HG03196 (cell line): Measurements from ENCODE around the gene COL4A1.

Experiments used
- ATAC-seq: cut with Tn5 transposase; IDR thresholded peaks from one replicate; pipeline ENCODE4 v1.9.1; 2021; ENCODE audit not compliant: unreplicated experiment

The COL4A1 gene

DNA sequence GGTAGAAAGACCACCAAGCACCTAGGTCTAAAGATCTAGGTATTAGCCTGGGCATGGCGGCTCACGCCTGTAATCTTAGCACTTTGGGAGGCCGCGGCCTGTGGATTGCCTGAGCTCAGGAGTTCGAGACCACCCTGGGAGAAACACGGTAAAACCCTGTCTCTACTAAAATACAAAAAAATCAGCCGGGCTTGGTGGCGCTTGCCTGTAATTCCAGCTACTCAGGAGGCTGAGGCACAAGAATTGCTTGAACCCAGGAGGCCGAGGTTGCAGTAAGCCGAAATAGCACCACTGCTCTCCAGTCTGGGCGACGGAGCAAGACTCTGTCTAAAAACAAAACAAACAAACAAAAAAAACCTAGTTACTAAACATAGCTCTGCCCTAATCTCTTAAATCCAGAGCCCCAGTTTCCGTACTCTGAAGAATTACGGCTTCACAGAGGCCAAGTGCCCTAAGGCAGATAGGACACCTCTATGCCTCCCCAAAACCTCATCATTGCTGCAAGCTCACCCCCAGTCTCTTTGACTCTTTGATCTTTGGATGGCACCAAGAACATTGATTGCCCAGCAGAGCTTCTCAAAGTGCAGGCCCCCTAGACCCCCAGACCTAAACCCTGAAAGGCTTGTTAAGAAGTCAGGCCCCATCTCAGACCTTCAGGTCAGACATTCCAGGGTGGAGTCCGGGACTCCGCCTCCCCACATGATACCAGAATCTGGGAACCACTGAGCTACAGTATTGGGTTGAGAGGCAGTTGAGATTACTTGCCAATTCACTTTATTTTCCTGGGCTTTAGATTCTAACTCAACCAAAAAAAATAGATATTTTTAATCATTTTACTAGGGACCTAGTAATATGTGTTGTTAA lies 2.9 kb upstream of the COL4A1 start:
- no peak for ATAC-seq

DNA sequence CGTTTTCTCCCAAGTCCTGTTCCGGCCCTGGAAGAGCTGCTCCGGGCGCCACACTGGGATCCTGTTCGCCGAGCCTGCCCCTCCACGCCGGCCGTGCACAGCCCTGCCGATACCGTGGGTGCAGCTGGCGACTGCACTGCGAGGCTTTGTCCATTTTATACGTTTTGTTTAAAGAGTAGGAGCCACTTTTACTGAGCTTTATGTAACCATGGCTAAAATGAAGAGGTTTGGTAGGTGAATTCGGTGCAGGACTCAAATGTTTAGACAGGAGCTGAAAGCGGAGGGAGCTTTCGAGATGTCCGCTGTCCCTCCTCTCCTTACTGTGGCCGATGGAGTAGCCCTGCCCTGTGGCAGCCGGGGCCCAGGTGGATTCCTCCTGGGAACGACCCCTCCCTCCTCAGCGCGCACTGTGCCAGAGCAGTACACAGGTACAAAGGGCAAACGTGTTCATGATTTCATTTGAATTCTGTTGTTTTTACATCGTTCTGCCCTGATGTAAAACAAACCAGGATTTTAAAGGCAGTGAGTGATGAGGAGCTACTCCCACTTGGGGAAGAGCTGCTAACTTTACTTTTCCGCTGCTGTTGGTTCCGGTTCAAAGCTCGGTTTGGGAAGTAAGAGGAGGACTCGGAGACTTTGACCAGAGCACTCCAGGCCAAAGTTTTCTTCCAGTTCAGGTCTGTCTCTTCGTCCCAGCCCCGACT lies 1.9 kb upstream of the COL4A1 start:
- no peak for ATAC-seq

DNA sequence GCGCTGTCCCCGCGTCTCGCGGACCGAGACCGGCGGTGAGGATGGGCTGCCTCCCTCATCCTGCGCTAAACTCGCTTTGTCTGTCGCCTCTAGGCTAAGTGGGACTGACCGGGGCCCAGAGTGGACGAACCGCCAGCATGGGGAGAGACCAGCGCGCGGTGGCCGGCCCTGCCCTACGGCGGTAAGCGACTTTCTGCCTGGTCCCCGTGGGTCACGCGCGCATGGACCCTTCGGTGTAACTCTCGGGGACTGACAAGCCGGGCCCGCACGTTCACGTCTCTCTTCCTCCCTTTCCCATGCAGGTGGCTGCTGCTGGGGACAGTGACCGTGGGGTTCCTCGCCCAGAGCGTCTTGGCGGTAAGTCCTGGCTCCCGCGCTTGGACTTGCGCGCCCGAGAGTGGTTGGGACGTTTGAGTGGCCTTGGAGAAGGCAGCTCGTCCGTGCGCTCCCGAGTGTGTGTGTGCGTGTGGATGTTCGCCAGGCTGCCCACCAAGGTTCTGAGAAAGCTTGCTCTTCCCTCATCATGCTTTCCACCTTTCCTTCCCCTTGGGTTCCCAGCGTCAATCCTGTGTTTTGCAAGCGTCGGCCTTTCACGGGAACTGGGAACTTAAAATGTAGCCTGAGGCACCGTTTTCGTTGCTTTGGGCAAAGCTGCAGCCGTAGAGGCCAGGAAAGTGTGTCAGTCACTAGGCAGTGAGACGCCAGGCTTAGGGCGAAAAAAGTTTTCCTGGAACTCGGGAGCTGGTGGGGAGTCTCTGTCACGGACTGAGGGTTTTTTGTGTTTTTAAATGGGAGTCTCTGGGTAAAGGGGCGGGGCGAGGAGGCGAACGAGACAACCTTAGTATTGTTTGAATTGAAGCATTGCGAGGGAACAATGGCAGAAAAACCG lies 1.1 kb upstream of the COL4A1 start:
- no peak for ATAC-seq

DNA sequence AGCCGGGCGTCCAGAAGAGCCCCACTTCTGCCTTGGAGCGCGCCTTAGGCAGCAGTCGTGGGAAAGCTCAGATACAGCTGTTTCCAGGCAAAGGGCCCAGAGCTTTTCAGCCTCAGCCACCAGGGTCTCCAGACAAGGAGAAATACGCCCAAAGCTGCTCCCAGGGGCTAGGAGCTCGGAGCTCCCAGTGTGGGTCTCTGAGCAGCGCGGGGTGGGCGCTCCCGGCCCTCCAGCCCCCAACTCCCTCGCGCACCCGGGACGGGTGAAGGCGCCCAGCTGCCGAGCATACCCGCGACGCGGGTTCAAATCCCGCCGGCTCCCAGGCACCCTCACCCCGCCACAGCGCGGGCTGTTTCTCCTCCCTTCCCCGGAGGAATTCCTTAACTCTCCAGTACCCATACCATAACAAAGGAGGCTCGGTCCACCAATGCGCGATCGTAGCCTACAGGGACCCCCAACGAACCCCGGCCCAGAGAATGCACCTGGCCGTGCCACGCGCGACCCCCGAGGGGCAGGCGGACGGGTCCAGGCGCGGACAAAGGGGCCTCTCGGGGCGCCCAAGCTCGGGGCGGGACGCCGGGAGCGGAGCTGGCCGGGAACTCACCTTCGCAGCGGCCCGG lies 507 bp downstream of the COL4A1 start:
- ATAC-seq: no peak

DNA sequence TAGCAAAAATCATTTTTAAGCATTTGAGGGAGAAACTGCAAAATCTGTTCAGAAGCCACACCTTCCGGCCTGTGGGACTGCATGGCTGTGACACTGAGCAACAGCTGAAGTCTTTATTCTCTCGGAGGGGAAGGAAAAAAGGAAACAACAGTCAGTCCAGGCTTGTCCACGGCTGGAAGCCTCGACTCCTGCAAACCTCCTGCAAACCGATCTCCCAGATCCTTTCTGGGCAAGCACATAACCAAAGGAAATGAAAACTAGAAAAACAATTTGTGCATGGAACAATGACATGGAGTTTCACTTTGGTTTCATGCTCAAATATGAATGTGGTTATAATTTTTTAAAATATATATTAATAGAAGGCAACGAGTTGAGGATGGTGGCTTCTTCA lies 1.0 kb downstream of the COL4A1 start:
- no peak for ATAC-seq

DNA sequence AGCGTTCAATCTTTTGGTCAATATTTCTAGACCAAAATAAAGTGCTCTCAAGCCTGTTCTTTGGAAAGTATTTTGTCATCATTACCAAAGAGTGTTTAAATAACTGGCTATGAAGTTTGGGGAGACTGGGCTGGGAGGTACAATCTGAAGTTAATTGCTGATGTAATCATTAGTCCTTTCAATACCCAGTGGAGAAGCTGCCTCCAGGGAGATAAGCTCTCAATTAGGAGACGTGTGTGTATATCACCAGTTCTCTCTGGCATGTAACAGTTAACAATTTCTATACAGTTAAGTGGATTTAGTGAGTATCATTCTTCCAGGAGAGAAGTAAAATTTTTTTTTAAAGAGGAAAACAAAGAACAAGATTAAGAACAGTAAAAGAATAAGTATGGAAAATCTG lies 1.4 kb downstream of the COL4A1 start:
- no peak for ATAC-seq

DNA sequence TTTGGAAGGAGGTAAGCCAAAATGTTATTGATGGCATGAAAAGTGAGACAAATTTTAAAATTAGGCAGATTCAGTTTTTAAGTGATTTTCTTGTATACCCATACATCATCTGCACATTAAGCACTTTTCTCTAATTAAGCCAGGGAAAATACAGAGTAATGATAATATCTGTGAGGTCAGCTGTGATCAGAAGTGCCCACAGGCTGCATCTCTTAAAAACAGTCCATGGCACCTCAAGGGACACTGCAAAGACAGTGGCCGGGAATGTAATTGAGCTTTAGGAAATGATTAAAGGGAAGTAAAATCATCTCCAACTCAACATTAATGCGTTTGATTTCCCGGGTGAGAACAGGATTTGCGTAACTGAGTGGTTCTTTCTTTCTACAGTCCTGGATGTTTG lies 2.0 kb downstream of the COL4A1 start:
- ATAC-seq: no peak

DNA sequence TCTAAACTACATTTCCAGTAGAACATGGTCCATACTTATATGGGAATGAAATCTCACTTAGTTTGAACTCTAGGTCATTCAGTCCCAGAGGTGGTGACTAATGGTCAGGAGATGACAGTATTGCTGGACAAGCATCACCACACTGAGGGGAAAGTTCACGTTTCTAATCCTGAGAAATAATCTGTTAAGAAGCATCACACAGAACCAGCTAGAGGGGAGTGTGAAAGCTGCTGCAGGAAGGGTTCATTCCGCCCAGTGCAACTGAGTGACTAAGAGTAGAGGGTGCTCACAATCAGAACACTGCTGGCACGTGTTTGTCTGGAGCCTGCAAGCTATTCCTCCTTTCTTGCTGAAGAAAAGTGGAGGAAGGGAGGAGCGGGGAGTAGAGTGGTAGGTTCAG lies 2.7 kb downstream of the COL4A1 start:
- no peak for ATAC-seq

DNA sequence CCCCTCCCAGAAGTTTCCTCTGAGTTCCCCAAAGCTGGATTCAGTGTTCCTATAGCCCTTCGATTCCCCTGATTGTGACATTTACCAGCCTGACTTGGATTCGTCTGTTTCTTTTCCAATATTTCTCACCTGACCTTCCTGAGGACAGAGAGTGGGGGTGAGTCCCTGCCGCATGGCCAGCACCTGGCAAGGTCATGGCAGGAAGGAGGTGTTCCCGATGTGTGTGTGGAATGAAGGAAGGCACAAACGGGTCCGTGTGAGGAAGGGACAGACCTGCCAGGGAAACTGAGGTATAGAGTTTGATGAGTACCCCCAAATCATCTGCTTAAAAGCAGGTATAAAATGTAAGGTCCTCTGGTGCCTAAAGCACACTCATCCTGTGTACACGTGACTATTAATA lies 3.3 kb downstream of the COL4A1 start:
- ATAC-seq: no peak

DNA sequence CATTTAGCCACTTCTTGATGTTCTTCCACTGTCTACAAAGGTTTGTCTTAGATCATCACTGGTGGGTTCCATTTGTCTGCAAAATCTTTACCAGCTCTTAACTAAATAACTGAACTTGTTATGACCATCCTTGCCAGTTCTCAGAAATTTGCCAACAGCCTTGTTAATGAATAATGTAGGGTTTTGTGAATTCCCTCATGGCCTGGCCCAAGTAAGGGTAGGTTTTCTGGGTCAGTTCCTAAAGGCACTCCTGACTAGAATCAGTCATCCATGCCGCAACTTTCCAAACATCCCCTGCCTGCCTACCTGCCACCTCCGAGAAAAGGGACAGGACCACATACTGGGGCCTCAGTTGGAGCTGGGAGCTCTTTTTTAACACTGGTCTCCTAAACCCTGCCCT lies 4.0 kb downstream of the COL4A1 start:
- no peak for ATAC-seq

DNA sequence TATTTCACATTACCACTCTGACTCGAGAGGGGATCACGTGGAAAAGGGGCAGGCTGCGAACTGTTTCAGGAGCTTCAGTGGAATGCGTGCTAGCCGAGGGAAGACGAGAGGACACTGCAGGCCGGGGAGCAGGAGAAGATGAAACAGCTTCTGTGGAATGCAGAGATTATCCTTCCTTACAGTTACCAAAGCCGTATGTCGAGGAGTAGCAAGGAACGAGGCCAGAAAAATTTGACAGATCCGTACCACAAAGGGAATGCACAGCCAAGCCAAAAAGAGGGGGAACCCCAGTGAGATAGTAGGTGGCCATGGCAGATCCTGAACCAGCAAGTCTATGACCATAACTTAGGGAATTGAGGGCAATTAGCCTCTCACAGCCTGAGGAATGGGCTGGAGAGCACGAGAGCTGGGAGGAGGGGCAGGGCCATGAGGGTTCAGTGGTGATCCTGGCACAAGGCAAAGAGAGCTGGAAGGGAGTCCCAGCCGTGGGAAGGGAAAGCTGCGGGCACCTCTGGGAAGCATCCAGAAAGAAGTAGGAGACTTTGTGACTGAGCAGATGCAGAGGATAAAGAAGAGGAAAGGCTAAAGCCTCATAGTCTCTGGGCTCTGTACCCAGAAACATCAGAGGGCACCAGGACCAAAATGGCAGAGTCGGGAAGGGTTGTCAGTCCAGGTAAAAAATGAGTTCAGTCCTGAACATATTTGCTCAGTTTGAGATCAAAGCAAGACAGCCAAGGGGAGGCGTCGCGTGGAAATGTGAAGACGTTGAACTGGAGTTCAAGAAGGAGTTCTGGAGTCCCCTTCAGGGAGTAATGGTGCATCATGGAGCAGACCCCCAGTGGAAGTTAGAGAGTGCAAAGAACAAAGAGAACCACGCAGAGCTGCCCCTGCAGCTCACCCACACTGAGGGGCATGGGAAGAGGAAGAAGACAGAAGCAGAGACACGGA lies 5.1 kb downstream of the COL4A1 start:
- no peak for ATAC-seq

DNA sequence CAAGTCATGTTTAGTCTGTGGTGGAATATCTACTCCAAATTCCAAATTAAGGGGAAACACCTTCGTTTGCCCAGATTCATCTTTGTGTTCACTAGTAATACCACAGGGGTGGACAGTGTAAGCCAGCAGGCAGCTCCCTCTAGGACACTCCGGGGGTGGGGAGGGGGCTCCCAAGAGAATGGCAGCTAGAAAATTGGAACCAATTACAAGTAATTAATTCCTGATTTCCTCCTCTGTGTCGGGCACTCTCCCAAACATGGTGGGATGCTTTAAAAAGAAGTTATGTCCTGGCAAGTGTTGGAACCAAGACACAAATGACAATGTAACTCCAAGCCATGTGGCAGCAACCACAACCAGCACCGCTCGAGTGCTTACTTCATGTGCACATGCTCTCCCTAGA lies 5.9 kb downstream of the COL4A1 start:
- ATAC-seq: no peak

DNA sequence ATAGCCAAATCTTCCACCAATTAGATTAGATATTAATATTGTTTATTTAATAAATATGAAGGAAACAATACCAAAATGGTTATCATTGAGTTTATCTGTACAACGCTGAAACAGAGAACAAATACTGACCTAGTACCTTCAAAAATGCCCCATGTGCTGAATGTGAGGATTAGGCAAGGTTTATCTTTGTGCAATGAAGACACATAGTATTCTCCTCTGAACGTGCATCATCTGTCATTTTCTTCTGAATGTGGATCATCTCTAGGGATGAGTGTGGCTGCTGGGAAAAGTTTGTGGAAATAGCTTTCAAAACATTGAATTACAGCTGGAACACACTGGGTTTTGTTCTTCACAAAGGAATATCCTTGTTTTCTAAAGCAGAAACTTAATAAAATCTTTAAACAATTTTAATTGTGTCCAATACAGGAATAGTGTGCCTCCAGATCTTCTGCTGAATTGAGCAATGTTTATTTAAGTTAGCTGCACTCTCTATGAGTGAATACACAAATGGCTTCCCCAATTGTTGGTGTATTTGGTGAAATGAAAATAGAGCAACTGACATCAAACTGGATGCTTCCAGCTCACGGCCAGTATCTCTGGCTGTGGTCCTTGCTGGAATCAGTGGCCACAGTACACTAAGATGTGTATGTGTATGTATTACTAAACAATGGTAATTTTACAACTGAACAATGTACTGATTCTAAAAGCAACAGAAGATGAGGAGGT lies 6.7 kb downstream of the COL4A1 start:
- ATAC-seq: no peak

DNA sequence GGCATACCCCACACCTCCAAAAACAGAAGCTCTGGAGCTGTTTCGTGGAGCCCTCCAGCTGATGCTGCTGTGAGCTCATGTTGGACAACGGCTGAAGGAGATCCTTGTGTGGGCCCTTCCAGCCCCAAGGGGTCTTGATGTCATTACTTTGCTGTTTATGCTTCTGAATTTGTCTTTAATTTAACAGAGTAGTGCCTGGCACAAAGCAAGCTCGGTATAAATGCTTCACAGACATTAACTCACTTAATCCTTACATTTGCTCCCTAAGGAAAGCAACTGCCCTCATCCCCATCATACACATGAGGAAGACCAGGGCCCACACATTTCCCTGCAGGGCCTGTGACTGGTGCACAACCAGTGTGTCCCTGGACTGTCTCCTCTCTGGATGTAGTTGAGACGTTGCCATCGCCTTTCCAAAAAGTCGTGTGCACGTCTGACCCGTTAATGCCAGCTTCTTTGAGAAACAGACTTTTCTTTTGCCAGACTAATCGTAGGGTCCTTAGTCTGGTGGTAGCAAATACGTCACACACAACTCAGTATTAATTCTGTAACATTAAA lies 7.6 kb downstream of the COL4A1 start:
- ATAC-seq: no peak

DNA sequence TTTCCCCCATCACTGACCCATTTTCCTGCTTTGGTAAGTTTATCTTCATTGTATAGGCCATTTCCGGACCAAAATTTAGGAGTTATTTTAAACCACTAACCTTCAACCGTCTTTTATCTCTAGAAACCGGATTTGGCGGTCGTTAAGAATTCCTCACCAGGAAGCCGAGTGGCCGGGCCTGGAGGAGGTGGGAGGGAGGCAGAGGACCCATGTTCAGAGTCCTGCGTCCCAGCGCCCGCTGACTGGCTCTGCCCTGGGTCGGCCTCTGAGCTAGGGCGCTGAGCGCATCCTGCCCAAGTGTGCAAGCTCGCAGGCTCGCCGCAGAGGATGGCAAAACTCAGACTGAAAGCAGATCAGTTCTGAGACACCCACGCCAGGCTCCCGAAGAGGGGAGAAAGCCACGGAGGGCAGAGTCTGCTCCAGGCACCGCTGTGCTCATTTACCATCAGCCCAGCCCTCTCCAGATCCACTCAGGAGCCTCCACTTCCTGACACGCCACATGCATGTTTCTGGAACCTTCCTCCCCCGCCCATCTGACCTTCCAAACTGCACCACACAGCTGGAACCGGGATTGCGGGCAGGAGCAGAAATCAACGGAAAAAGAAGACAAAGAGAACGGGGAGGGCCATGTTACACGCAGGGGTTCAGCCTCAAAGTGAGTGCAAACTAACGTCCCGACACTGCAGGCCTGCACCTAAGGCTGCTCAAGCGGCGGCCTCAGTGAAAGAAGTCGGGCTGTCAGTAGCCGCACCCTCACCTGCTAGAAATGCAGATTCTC lies 8.3 kb downstream of the COL4A1 start:
- ATAC-seq: no peak

DNA sequence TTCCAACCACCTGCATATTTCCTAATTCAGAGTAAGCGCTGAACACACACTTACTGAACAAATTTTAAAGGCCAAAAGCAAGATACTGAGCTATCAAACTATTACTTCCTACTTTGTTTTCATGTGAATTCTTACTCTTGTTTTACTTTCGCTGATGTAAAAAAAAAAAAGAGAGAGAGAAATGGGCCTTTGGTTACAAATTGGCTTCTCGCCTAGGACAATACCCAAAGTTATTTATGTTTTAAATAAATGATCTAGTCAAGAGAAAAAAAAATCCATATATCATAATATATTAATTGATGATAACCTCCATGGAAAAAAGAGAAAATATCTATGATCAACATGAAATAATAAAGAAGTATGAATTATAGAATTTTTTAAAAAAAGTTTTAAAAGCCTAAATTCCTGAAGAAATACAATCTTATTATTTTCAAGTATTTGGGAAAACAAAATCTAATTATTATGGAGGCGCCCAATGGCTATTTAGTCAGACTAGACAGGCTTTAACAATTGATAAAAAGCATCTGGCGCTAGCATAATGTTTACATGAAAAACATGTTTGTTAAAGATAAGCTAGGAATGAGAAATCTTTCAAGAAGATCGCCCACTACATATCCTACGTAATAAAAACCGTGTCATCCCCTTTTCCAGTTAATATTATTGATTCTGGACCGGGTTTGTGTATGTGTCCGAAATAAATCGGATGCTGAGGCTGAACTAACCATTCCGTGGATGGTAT lies 9.0 kb downstream of the COL4A1 start:
- ATAC-seq: no peak

DNA sequence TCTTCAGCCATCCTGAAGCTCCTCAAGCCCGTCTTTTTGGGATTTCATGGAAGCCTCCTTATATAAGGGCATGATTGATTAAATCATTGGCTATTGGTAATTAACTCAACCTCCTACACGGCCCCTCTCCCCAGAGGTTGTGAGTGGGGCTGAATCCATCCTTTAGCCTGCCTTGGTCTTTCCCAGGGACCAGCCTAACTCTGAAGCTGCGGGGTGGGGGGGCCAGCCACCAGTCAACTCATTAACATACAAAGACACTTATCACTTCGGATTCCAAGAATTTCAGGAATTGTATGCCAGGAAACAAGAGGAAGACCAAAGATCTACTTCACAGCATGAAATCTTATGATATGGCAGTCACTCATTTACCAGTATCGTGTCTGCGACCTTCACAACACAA lies 9.9 kb downstream of the COL4A1 start:
- no peak for ATAC-seq

DNA sequence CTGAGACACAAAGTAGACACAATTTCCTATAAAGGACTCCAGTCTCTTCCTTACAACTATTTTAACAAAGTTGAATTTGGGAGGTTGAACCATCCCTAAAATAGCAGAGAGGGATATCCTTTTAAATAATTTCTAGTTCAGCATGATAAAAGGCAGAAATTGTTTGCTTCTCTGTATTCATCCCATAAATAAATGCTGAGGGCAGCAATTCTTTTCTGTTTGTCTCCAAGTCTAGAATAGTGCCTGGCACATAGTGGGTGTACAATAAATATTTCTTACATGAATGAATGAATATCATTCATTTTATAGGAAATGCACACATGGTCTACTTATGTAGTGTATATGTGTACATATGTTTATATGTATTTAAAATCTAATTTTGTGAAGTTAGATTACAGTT lies 12.3 kb downstream of the COL4A1 start:
- ATAC-seq: no peak
